ENCODE results near the gene ALDH9A1. TPM values are rescaled to one million over a fixed set of nuclear protein-coding genes. Genes with fewer than 3 reads are reported as not detected.

ALDH9A1 gene
- total and polyA plus RNA-seq, 5 donors = 34.5 to 49.7 (median 44.8) TPM

DNA sequence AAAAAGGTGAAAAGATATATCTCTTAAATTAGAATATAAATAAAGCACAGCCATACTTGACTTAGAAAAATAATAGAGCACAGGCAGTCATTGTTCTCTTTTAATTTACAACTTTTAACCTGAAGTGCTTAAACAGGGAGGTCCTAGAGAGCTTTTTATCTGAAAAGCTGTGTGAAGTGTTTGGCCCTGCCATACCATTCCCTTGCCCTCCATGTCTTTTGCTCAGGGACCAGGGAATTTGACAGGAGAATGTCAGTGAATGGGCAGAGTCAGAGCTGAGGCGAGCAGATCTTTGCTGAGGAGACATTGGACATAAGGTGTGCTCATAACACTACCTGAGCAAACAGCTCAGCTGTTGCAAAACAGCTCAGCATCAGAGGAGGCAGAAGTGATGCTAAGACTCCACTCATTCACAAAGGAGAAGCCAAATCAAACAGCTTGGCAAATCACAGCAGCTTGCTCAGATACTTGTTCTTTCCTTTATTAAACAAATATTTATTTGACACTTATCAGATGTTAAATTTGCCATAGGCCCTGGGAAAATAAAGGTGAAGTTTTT lies 82.2 kb downstream of the ALDH9A1 start:
- no peaks in the 10 kb centered on the region for H3K9me3 ChIP-seq (ENCODE audit: control insufficient read depth, low read length)
- ATAC-seq = no peak
- intact Hi-C loops (cut with DNase I) = no loop called here
- WGBS = 70% methylated on average over 1 of the region's 1 CpG
- no peak for DNase-seq
- no peak overlapping the region for H3K27ac ChIP-seq (ENCODE audit: low read length)
- no peaks in the 10 kb centered on the region for H3K27me3 ChIP-seq (ENCODE audit: control insufficient read depth, insufficient read depth)
- no peak overlapping the region for H3K4me3 ChIP-seq (ENCODE audit: low read length)
- H3K4me1 ChIP-seq (ENCODE audit: control insufficient read depth, insufficient read depth, low read length) = no peaks in the 10 kb centered on the region

Other genes starting within 250 kb of the ALDH9A1 start
- not detected for gene LRRC52, start 154.6 kb downstream of the ALDH9A1 start, total RNA-seq
- 0.05 TPM for gene LRRC52, start 154.6 kb downstream of the ALDH9A1 start, polyA plus RNA-seq
- gene MGST3, start 67.3 kb downstream of the ALDH9A1 start, total RNA-seq = 100 to 1,000 TPM; 444 to 541 (median 465) TPM
- 805 TPM for gene MGST3, start 67.3 kb downstream of the ALDH9A1 start, polyA plus RNA-seq
- 10 to 100 TPM; 45.7 to 62.7 (median 55.6) TPM for gene TMCO1, start 70.3 kb upstream of the ALDH9A1 start, total RNA-seq
- gene TMCO1, start 70.3 kb upstream of the ALDH9A1 start, polyA plus RNA-seq = 54.9 TPM
- 10 to 100 TPM in 2 of 4 donors, 1 to 10 TPM in 2; 7.7 to 11.3 (median 9.9) TPM for gene UCK2, start 129.1 kb upstream of the ALDH9A1 start, total RNA-seq
- gene UCK2, start 129.1 kb upstream of the ALDH9A1 start, polyA plus RNA-seq = 6.9 TPM